ENCODE measurements around the gene PTPRJ. TPM values are rescaled to one million over a fixed set of nuclear protein-coding genes. Genes with fewer than 3 reads are reported as not detected.

Gene PTPRJ
- total and polyA plus RNA-seq, 9 of the 15 experiments (the other 6 are each of a cell fraction or from before 2014, with no cell fraction given): 0.56 to 10.7 (median 4.8) TPM

DNA sequence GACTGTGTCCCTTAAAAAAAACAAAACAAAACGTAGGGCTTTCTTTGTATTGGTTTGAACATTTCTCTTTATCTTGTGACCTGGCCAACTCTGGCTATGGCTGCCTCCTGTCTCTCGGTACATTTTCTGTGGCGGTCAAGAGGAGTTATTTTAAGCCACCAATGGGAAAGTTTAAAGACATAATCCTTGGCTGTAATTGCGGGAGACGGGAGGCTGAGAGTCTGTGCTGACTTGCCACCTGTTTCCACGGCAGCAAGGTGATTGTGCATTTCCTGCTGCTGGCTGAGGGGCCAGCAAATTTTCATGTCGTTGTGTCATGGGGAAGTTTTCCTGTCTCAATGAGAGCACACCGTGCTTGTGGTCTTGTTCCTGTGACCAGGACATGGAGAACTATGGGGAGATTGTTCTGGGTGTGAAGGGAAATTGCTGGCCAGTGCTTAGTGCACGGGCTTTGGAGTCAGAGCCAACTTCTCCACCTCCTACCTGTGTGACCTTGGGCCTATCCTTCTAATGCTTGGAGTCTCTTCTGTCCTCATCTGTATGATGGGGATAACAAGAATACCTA lies 11.0 kb downstream of the PTPRJ start (continued):
- TF ChIP-seq NR4A1 (CRISPR knock-in tag; IDR thresholded peaks at IDR 0.05) (no peak), NR4A1 (tag; IDR thresholded peaks at IDR 0.05) (0 out of 2 replicates have a peak, but pooled peaks have one; percentile 36), RFX7 (CRISPR knock-in tag; IDR thresholded peaks at IDR 0.05) (no peak), ZBTB17 (CRISPR knock-in tag; IDR thresholded peaks at IDR 0.05) (no peak), MGA (IDR thresholded peaks at IDR 0.05) (0 out of 2 replicates have a peak, but pooled peaks have one; percentile 11), CLOCK (CRISPR knock-in tag; IDR thresholded peaks at IDR 0.05; ENCODE audit: borderline replicate concordance) (no peak), ESRRA (IDR thresholded peaks at IDR 0.05; ENCODE audit: borderline replicate concordance, low read depth) (peak; percentile 88)
- TF ChIP-seq, protein P1, sequence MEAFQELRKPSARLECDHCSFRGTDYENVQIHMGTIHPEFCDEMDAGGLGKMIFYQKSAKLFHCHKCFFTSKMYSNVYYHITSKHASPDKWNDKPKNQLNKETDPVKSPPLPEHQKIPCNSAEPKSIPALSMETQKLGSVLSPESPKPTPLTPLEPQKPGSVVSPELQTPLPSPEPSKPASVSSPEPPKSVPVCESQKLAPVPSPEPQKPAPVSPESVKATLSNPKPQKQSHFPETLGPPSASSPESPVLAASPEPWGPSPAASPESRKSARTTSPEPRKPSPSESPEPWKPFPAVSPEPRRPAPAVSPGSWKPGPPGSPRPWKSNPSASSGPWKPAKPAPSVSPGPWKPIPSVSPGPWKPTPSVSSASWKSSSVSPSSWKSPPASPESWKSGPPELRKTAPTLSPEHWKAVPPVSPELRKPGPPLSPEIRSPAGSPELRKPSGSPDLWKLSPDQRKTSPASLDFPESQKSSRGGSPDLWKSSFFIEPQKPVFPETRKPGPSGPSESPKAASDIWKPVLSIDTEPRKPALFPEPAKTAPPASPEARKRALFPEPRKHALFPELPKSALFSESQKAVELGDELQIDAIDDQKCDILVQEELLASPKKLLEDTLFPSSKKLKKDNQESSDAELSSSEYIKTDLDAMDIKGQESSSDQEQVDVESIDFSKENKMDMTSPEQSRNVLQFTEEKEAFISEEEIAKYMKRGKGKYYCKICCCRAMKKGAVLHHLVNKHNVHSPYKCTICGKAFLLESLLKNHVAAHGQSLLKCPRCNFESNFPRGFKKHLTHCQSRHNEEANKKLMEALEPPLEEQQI (IDR thresholded peaks at IDR 0.05): no peak

All from K562 (cell line).